ENCODE data around the gene C17orf67. TPM values are rescaled to one million over a fixed set of nuclear protein-coding genes. Genes with fewer than 3 reads are reported as not detected.

C17orf67 gene
- total and polyA plus RNA-seq, 7 donors, result 0.14 to 1.1 (median 0.25) TPM; not detected in 1

GRCh38 chr17:56786989-56787482 lies 46.7 kb downstream of the C17orf67 start:
- no peak for TF ChIP-seq CTCF (IDR thresholded peaks at IDR 0.05)
- WGBS, 3 donors, result 55 to 67% (median 58%) methylated on average over 7 of the region's 7 CpGs
- DNase-seq, result no peak
- Histone ChIP-seq H3K4me3 (no peak overlapping the region), H3K4me1 (peaks cover 6% of the 10 kb centered on the region), H3K9me3 (no peaks in the 10 kb centered on the region), H3K27me3 (ENCODE audit: insufficient read depth in 3 of 3, low read length in 2 of 3) (no peaks in the 10 kb centered on the region), H3K27ac (peak overlapping the region; percentile 51), H3K36me3 (ENCODE audit: insufficient read depth in 1 of 2, low read depth in 1 of 2) (no peaks in the 10 kb centered on the region)
- peak; percentile 71 to 89 (median 83) for ATAC-seq
- intact Hi-C loops (cut with DNase I), result no loop called here

- DNase-seq, result no peak
- Histone ChIP-seq H3K27ac (no peak overlapping the region), H3K27me3 (ENCODE audit: insufficient read depth in 3 of 3, low read length in 2 of 3) (no peaks in the 10 kb centered on the region), H3K4me1 (peaks cover 13% of the 10 kb centered on the region), H3K36me3 (ENCODE audit: insufficient read depth in 1 of 2, low read depth in 1 of 2) (no peaks in the 10 kb centered on the region), H3K4me3 (no peak overlapping the region), H3K9me3 (no peaks in the 10 kb centered on the region)
- 85 to 94% (median 90%) methylated on average over 8 to 9 of the region's 9 CpGs for WGBS, 3 donors
- no peak for TF ChIP-seq CTCF (IDR thresholded peaks at IDR 0.05)
- ATAC-seq, result no peak
- intact Hi-C loops (cut with DNase I), result no loop called here
Observed at GRCh38 chr17:56785997-56786680, 47.6 kb downstream of the C17orf67 start.

GRCh38 chr17:56785405-56785804 lies 48.3 kb downstream of the C17orf67 start:
- intact Hi-C loops (cut with DNase I), result no loop called here
- H3K27ac ChIP-seq, result peak overlapping the region; percentile 10
- WGBS, 3 donors, result 36 to 47% (median 42%) methylated on average over 5 of the region's 5 CpGs

GRCh38 chr17:56782338-56782737 lies 51.4 kb downstream of the C17orf67 start:
- no peak for TF ChIP-seq CTCF (IDR thresholded peaks at IDR 0.05)
- no peak for DNase-seq
- ATAC-seq, result no peak
- intact Hi-C loops (cut with DNase I), result loop anchor here in 1 of 2 donors (5.0 kb wide), 1 partner anchor 105 kb away; no protein-coding TSS in a partner anchor
- Histone ChIP-seq H3K4me1 (peaks cover 25% of the 10 kb centered on the region), H3K4me3 (no peak overlapping the region), H3K27me3 (ENCODE audit: insufficient read depth in 3 of 3, low read length in 2 of 3) (no peaks in the 10 kb centered on the region), H3K36me3 (ENCODE audit: insufficient read depth in 1 of 2, low read depth in 1 of 2) (no peaks in the 10 kb centered on the region), H3K9me3 (no peaks in the 10 kb centered on the region), H3K27ac (peak overlapping the region; percentile 63)

More at GRCh38 chr17:56785405-56785804, 48.3 kb downstream of the C17orf67 start:
- H3K4me1 ChIP-seq, result peaks cover 20% of the 10 kb centered on the region
- no peaks in the 10 kb centered on the region for H3K27me3 ChIP-seq (ENCODE audit: insufficient read depth in 3 of 3, low read length in 2 of 3)
- no peak overlapping the region for H3K4me3 ChIP-seq
- no peaks in the 10 kb centered on the region for H3K9me3 ChIP-seq
- ATAC-seq (peak in 1 of 4 donors; percentile 9), DNase-seq (no peak)
- H3K36me3 ChIP-seq (ENCODE audit: insufficient read depth in 1 of 2, low read depth in 1 of 2), result no peaks in the 10 kb centered on the region
- TF ChIP-seq CTCF (IDR thresholded peaks at IDR 0.05), result no peak
